Stimulated activated naive CD8-positive, alpha-beta T cell treated with anti-CD3 and anti-CD28 coated beads, Interleukin-15, Interleukin-2, amounts not matched to agents 100 ng/mL and 50 ng/mL, for 24 hours (primary cell): Measurements from ENCODE around the gene FLACC1.
A peak's percentile ranks its signal among the peaks of the same experiment; 100 is the strongest.

ENCODE experiments used
- H3K27ac Mint-ChIP-seq: one replicate; pipeline ENCODE4 v1.8.0; 2021; ENCODE audit warnings: mild to moderate bottlenecking, mixed read lengths
- H3K27me3 Mint-ChIP-seq: one replicate; pipeline ENCODE4 v1.8.0; 2021; ENCODE audit warnings: mixed read lengths
- H3K36me3 Mint-ChIP-seq: one replicate; pipeline ENCODE4 v1.8.0; 2021; ENCODE audit warnings: low read depth, mixed read lengths
- H3K4me1 Mint-ChIP-seq: one replicate; pipeline ENCODE4 v1.8.0; 2021; ENCODE audit warnings: low read depth, mixed read lengths
- H3K4me3 Mint-ChIP-seq: one replicate; pipeline ENCODE4 v1.8.0; 2021; ENCODE audit warnings: mild to moderate bottlenecking, mixed read lengths
- H3K9me3 Mint-ChIP-seq: one replicate; pipeline ENCODE4 v1.8.0; 2021; ENCODE audit warnings: mixed read lengths

The FLACC1 gene

GRCh38 chr2:201275990-201276389 lies 81.2 kb downstream of the FLACC1 start:
- Mint-ChIP-seq H3K27ac (no peak overlapping the region), H3K4me1 (peaks cover 54% of the 10 kb centered on the region), H3K9me3 (no peaks in the 10 kb centered on the region), H3K27me3 (no peaks in the 10 kb centered on the region), H3K36me3 (peaks cover 72% of the 10 kb centered on the region), H3K4me3 (no peak overlapping the region)

GRCh38 chr2:201275069-201275468 lies 82.1 kb downstream of the FLACC1 start:
- Mint-ChIP-seq H3K27ac (peak overlapping the region; percentile 45), H3K4me1 (peaks cover 51% of the 10 kb centered on the region), H3K9me3 (no peaks in the 10 kb centered on the region), H3K27me3 (no peaks in the 10 kb centered on the region), H3K36me3 (peaks cover 67% of the 10 kb centered on the region), H3K4me3 (no peak overlapping the region)

- Mint-ChIP-seq H3K4me1 (peaks cover 51% of the 10 kb centered on the region), H3K27me3 (no peaks in the 10 kb centered on the region), H3K9me3 (no peaks in the 10 kb centered on the region), H3K4me3 (no peak overlapping the region), H3K36me3 (peaks cover 66% of the 10 kb centered on the region), H3K27ac (no peak overlapping the region)
Measured at GRCh38 chr2:201273330-201273983, 83.7 kb downstream of the FLACC1 start.

- H3K4me1 Mint-ChIP-seq, result peaks cover 56% of the 10 kb centered on the region
- peak overlapping the region; percentile 63 for H3K27ac Mint-ChIP-seq
- no peak overlapping the region for H3K4me3 Mint-ChIP-seq
- H3K36me3 Mint-ChIP-seq, result peaks cover 62% of the 10 kb centered on the region
- no peaks in the 10 kb centered on the region for H3K9me3 Mint-ChIP-seq
- H3K27me3 Mint-ChIP-seq, result no peaks in the 10 kb centered on the region
Measured at GRCh38 chr2:201271917-201272316, 85.2 kb downstream of the FLACC1 start.

- Mint-ChIP-seq H3K27ac (peak overlapping the region; percentile 6), H3K9me3 (no peaks in the 10 kb centered on the region), H3K4me3 (no peak overlapping the region), H3K27me3 (no peaks in the 10 kb centered on the region), H3K4me1 (peaks cover 71% of the 10 kb centered on the region), H3K36me3 (peaks cover 75% of the 10 kb centered on the region)
Measured at GRCh38 chr2:201270293-201271001, 86.7 kb downstream of the FLACC1 start.

GRCh38 chr2:201269764-201270163 lies 87.4 kb downstream of the FLACC1 start:
- Mint-ChIP-seq H3K27me3 (no peaks in the 10 kb centered on the region), H3K4me3 (no peak overlapping the region), H3K36me3 (peaks cover 70% of the 10 kb centered on the region), H3K9me3 (no peaks in the 10 kb centered on the region), H3K4me1 (peaks cover 78% of the 10 kb centered on the region), H3K27ac (no peak overlapping the region)

- H3K9me3 Mint-ChIP-seq, result no peaks in the 10 kb centered on the region
- no peaks in the 10 kb centered on the region for H3K27me3 Mint-ChIP-seq
- peak overlapping the region; percentile 46 for H3K27ac Mint-ChIP-seq
- H3K36me3 Mint-ChIP-seq, result peaks cover 54% of the 10 kb centered on the region
- no peak overlapping the region for H3K4me3 Mint-ChIP-seq
- peaks cover 89% of the 10 kb centered on the region for H3K4me1 Mint-ChIP-seq
Measured at GRCh38 chr2:201267278-201268030, 89.7 kb downstream of the FLACC1 start.

GRCh38 chr2:201266629-201267028 lies 90.5 kb downstream of the FLACC1 start:
- Mint-ChIP-seq H3K4me3 (no peak overlapping the region), H3K27ac (peak overlapping the region; percentile 58), H3K36me3 (peaks cover 47% of the 10 kb centered on the region), H3K9me3 (no peaks in the 10 kb centered on the region), H3K27me3 (no peaks in the 10 kb centered on the region), H3K4me1 (peaks cover 86% of the 10 kb centered on the region)

GRCh38 chr2:201264472-201265173 lies 92.5 kb downstream of the FLACC1 start:
- Mint-ChIP-seq H3K4me1 (peaks cover 90% of the 10 kb centered on the region), H3K36me3 (peaks cover 47% of the 10 kb centered on the region), H3K9me3 (no peaks in the 10 kb centered on the region), H3K27me3 (no peaks in the 10 kb centered on the region), H3K27ac (peak overlapping the region; percentile 64), H3K4me3 (peak overlapping the region; percentile 65)

GRCh38 chr2:201263779-201264178 lies 93.4 kb downstream of the FLACC1 start:
- H3K4me3 Mint-ChIP-seq, result peak overlapping the region; percentile 65
- H3K9me3 Mint-ChIP-seq, result no peaks in the 10 kb centered on the region
- H3K4me1 Mint-ChIP-seq, result peaks cover 90% of the 10 kb centered on the region
- no peaks in the 10 kb centered on the region for H3K27me3 Mint-ChIP-seq
- H3K27ac Mint-ChIP-seq, result peak overlapping the region; percentile 71
- H3K36me3 Mint-ChIP-seq, result peaks cover 38% of the 10 kb centered on the region

GRCh38 chr2:201262718-201263117 lies 94.4 kb downstream of the FLACC1 start:
- H3K4me1 Mint-ChIP-seq, result peaks cover 95% of the 10 kb centered on the region
- peak overlapping the region; percentile 73 for H3K4me3 Mint-ChIP-seq
- H3K27me3 Mint-ChIP-seq, result no peaks in the 10 kb centered on the region
- H3K36me3 Mint-ChIP-seq, result peaks cover 33% of the 10 kb centered on the region
- no peaks in the 10 kb centered on the region for H3K9me3 Mint-ChIP-seq
- peak overlapping the region; percentile 69 for H3K27ac Mint-ChIP-seq

- H3K4me1 Mint-ChIP-seq, result peaks cover 94% of the 10 kb centered on the region
- peak overlapping the region; percentile 99 for H3K4me3 Mint-ChIP-seq
- H3K27me3 Mint-ChIP-seq, result no peaks in the 10 kb centered on the region
- peak overlapping the region; percentile 99 for H3K27ac Mint-ChIP-seq
- no peaks in the 10 kb centered on the region for H3K9me3 Mint-ChIP-seq
- peaks cover 26% of the 10 kb centered on the region for H3K36me3 Mint-ChIP-seq
Measured at GRCh38 chr2:201261906-201262305, 95.2 kb downstream of the FLACC1 start.

GRCh38 chr2:201261471-201261870 lies 95.7 kb downstream of the FLACC1 start:
- no peaks in the 10 kb centered on the region for H3K9me3 Mint-ChIP-seq
- H3K27me3 Mint-ChIP-seq, result no peaks in the 10 kb centered on the region
- H3K4me1 Mint-ChIP-seq, result peaks cover 94% of the 10 kb centered on the region
- H3K4me3 Mint-ChIP-seq, result peak overlapping the region; percentile 99
- peak overlapping the region; percentile 99 for H3K27ac Mint-ChIP-seq
- peaks cover 23% of the 10 kb centered on the region for H3K36me3 Mint-ChIP-seq

GRCh38 chr2:201260302-201260800 lies 96.8 kb downstream of the FLACC1 start, which contains the start of gene CASP8:
Gene CASP8 (plus strand): TSS chr2:201260536. CDS start chr2:201266487, 5,951 bp downstream.
- Mint-ChIP-seq H3K27ac (peak within 1 kb of the TSS; percentile 99), H3K9me3 (no peaks in the 10 kb centered on the region), H3K36me3 (peaks cover 15% of the 10 kb centered on the region), H3K27me3 (no peaks in the 10 kb centered on the region), H3K4me3 (peak within 1 kb of the TSS; percentile 99), H3K4me1 (peaks cover 89% of the 10 kb centered on the region)
